WTC11 (cell line): Measurements from ENCODE around the gene WHAMM. TPM values are rescaled to one million over a fixed set of nuclear protein-coding genes. Genes with fewer than 3 reads are reported as not detected.

Experiments
- CBFB ChIP-seq: sonication (generic); formaldehyde crosslinking; IDR thresholded peaks from 2 replicates; pipeline ENCODE4 v1.8.1; 2022; ENCODE audit warnings: mild to moderate bottlenecking, low read depth, missing genetic modification reagents
- SMAD4 ChIP-seq: sonication (generic); formaldehyde crosslinking; IDR thresholded peaks from 2 replicates; pipeline ENCODE4 v1.8.0; 2022; ENCODE audit warnings: mild to moderate bottlenecking, missing genetic modification reagents
- TEAD4 ChIP-seq: sonication (generic); formaldehyde crosslinking; IDR thresholded peaks from 2 replicates; pipeline ENCODE4 v1.8.0; 2022; ENCODE audit warnings: mild to moderate bottlenecking, missing genetic modification reagents
- total RNA-seq: library from RNA; stranded (reverse); gene quantifications from 3 replicates; pipeline ENCODE4 v1.2.3, GENCODE V29; 2021
- TF ChIP-seq, protein P1 (sequence below): sonication (generic); formaldehyde crosslinking; IDR thresholded peaks from 2 replicates; pipeline ENCODE4 v1.8.1; 2023; ENCODE audit warnings: mild to moderate bottlenecking, missing genetic modification reagents, borderline replicate concordance
- TF ChIP-seq, protein P2 (sequence below): sonication (generic); formaldehyde crosslinking; IDR thresholded peaks from 2 replicates; pipeline ENCODE4 v1.8.0; 2022; ENCODE audit warnings: mild to moderate bottlenecking, missing genetic modification reagents
- TF ChIP-seq, protein P3 (sequence below): sonication (generic); formaldehyde crosslinking; IDR thresholded peaks from 2 replicates; pipeline ENCODE4 v1.8.0; 2022; ENCODE audit warnings: missing genetic modification reagents
- TF ChIP-seq, protein P4 (sequence below): fragments of 250-450 bp; sonication (Bioruptor Pico); IDR thresholded peaks from 2 replicates; pipeline ENCODE4 v1.9.0; 2021; ENCODE audit warnings: mild to moderate bottlenecking
- TF ChIP-seq, protein P5 (sequence below): fragments of 200-600 bp; IDR thresholded peaks from 2 replicates; pipeline ENCODE4 v1.8.0; 2022; ENCODE audit warnings: antibody characterized with exemption
- TF ChIP-seq, protein P6 (sequence below): fragments of 250-450 bp; sonication (Bioruptor Pico); IDR thresholded peaks from 2 replicates; pipeline ENCODE4 v2.1.2; 2022; ENCODE audit warnings: mild to moderate bottlenecking, moderate library complexity

Gene WHAMM
- total RNA-seq, 1 experiment from 2014 or later, result 3.2 TPM

DNA sequence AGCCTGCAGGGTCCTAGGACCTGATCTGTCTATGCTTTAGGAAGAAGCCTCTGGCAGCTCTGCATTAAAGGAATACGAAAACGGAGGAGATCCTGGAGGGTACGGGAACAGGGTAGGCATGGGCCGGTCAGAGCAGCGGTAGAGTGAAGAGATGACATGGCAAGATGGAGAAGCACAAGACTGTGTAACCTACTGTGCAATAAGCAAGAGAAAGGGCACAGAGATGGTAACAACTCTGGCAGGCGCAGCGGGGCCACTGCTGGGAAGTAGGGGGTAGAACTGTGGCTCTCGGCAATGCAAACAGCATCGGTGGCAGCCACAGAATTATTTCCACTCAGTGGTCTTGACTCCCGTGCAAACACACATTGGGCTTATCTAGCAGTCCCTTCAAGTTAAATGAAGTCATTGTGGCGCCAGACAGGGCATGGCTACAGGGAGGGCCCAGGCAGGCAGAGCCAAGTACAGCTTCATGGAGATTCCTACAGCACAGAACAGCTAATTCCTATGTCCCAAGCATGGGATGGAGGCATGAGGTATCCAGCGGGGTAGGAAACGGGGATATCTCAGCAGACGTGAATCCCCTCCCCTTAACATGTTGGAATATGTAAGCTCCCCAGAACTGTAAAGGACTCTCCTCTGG, 28.8 kb downstream of the WHAMM start (continued):
- TF ChIP-seq, protein P1, sequence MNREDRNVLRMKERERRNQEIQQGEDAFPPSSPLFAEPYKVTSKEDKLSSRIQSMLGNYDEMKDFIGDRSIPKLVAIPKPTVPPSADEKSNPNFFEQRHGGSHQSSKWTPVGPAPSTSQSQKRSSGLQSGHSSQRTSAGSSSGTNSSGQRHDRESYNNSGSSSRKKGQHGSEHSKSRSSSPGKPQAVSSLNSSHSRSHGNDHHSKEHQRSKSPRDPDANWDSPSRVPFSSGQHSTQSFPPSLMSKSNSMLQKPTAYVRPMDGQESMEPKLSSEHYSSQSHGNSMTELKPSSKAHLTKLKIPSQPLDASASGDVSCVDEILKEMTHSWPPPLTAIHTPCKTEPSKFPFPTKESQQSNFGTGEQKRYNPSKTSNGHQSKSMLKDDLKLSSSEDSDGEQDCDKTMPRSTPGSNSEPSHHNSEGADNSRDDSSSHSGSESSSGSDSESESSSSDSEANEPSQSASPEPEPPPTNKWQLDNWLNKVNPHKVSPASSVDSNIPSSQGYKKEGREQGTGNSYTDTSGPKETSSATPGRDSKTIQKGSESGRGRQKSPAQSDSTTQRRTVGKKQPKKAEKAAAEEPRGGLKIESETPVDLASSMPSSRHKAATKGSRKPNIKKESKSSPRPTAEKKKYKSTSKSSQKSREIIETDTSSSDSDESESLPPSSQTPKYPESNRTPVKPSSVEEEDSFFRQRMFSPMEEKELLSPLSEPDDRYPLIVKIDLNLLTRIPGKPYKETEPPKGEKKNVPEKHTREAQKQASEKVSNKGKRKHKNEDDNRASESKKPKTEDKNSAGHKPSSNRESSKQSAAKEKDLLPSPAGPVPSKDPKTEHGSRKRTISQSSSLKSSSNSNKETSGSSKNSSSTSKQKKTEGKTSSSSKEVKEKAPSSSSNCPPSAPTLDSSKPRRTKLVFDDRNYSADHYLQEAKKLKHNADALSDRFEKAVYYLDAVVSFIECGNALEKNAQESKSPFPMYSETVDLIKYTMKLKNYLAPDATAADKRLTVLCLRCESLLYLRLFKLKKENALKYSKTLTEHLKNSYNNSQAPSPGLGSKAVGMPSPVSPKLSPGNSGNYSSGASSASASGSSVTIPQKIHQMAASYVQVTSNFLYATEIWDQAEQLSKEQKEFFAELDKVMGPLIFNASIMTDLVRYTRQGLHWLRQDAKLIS (CRISPR knock-in tag), result no peak
- TF ChIP-seq, protein P2, sequence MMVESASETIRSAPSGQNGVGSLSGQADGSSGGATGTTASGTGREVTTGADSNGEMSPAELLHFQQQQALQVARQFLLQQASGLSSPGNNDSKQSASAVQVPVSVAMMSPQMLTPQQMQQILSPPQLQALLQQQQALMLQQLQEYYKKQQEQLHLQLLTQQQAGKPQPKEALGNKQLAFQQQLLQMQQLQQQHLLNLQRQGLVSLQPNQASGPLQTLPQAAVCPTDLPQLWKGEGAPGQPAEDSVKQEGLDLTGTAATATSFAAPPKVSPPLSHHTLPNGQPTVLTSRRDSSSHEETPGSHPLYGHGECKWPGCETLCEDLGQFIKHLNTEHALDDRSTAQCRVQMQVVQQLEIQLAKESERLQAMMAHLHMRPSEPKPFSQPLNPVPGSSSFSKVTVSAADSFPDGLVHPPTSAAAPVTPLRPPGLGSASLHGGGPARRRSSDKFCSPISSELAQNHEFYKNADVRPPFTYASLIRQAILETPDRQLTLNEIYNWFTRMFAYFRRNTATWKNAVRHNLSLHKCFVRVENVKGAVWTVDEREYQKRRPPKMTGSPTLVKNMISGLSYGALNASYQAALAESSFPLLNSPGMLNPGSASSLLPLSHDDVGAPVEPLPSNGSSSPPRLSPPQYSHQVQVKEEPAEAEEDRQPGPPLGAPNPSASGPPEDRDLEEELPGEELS, result no peak
- TF ChIP-seq TEAD4 (CRISPR knock-in tag), result no peak
- TF ChIP-seq, protein P3, sequence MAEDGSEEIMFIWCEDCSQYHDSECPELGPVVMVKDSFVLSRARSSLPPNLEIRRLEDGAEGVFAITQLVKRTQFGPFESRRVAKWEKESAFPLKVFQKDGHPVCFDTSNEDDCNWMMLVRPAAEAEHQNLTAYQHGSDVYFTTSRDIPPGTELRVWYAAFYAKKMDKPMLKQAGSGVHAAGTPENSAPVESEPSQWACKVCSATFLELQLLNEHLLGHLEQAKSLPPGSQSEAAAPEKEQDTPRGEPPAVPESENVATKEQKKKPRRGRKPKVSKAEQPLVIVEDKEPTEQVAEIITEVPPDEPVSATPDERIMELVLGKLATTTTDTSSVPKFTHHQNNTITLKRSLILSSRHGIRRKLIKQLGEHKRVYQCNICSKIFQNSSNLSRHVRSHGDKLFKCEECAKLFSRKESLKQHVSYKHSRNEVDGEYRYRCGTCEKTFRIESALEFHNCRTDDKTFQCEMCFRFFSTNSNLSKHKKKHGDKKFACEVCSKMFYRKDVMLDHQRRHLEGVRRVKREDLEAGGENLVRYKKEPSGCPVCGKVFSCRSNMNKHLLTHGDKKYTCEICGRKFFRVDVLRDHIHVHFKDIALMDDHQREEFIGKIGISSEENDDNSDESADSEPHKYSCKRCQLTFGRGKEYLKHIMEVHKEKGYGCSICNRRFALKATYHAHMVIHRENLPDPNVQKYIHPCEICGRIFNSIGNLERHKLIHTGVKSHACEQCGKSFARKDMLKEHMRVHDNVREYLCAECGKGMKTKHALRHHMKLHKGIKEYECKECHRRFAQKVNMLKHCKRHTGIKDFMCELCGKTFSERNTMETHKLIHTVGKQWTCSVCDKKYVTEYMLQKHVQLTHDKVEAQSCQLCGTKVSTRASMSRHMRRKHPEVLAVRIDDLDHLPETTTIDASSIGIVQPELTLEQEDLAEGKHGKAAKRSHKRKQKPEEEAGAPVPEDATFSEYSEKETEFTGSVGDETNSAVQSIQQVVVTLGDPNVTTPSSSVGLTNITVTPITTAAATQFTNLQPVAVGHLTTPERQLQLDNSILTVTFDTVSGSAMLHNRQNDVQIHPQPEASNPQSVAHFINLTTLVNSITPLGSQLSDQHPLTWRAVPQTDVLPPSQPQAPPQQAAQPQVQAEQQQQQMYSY (CRISPR knock-in tag), result no peak
- TF ChIP-seq, protein P4, sequence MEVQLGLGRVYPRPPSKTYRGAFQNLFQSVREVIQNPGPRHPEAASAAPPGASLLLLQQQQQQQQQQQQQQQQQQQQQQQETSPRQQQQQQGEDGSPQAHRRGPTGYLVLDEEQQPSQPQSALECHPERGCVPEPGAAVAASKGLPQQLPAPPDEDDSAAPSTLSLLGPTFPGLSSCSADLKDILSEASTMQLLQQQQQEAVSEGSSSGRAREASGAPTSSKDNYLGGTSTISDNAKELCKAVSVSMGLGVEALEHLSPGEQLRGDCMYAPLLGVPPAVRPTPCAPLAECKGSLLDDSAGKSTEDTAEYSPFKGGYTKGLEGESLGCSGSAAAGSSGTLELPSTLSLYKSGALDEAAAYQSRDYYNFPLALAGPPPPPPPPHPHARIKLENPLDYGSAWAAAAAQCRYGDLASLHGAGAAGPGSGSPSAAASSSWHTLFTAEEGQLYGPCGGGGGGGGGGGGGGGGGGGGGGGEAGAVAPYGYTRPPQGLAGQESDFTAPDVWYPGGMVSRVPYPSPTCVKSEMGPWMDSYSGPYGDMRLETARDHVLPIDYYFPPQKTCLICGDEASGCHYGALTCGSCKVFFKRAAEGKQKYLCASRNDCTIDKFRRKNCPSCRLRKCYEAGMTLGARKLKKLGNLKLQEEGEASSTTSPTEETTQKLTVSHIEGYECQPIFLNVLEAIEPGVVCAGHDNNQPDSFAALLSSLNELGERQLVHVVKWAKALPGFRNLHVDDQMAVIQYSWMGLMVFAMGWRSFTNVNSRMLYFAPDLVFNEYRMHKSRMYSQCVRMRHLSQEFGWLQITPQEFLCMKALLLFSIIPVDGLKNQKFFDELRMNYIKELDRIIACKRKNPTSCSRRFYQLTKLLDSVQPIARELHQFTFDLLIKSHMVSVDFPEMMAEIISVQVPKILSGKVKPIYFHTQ (CRISPR knock-in tag), result no peak
- TF ChIP-seq, protein P5, sequence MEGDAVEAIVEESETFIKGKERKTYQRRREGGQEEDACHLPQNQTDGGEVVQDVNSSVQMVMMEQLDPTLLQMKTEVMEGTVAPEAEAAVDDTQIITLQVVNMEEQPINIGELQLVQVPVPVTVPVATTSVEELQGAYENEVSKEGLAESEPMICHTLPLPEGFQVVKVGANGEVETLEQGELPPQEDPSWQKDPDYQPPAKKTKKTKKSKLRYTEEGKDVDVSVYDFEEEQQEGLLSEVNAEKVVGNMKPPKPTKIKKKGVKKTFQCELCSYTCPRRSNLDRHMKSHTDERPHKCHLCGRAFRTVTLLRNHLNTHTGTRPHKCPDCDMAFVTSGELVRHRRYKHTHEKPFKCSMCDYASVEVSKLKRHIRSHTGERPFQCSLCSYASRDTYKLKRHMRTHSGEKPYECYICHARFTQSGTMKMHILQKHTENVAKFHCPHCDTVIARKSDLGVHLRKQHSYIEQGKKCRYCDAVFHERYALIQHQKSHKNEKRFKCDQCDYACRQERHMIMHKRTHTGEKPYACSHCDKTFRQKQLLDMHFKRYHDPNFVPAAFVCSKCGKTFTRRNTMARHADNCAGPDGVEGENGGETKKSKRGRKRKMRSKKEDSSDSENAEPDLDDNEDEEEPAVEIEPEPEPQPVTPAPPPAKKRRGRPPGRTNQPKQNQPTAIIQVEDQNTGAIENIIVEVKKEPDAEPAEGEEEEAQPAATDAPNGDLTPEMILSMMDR, result no peak
- no peak for TF ChIP-seq SMAD4 (CRISPR knock-in tag)
- TF ChIP-seq CBFB, result no peak
- TF ChIP-seq, protein P6, sequence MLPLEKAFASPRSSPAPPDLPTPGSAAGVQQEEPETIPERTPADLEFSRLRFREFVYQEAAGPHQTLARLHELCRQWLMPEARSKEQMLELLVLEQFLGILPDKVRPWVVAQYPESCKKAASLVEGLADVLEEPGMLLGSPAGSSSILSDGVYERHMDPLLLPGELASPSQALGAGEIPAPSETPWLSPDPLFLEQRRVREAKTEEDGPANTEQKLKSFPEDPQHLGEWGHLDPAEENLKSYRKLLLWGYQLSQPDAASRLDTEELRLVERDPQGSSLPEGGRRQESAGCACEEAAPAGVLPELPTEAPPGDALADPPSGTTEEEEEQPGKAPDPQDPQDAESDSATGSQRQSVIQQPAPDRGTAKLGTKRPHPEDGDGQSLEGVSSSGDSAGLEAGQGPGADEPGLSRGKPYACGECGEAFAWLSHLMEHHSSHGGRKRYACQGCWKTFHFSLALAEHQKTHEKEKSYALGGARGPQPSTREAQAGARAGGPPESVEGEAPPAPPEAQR (CRISPR knock-in tag), result no peak
- TF ChIP-seq, all 79 proteins: peak for 0
